Endodermal cell (in vitro differentiated cells): ENCODE results near the gene MYL2. TPM values are rescaled to one million over a fixed set of nuclear protein-coding genes. Genes with fewer than 3 reads are reported as not detected.
A peak's percentile ranks its signal among the peaks of the same experiment; 100 is the strongest.

Source experiments
- DNase-seq: peaks from one replicate; pipeline ENCODE4 v3.0.0-alpha.2; 2017
- H3K27ac ChIP-seq: 2 replicates; pipeline ENCODE4 v1.5.1; 2013; ENCODE audit warnings: mild to moderate bottlenecking, low read depth, low read length, moderate library complexity
- H3K27me3 ChIP-seq: 2 replicates; pipeline ENCODE4 v1.6.1; 2013; ENCODE audit warnings: mild to moderate bottlenecking, low read length, moderate library complexity; ENCODE audit not compliant: insufficient read depth, control insufficient read depth, poor library complexity, severe bottlenecking
- H3K36me3 ChIP-seq: 2 replicates; pipeline ENCODE4 v1.7.0; 2013; ENCODE audit warnings: mild to moderate bottlenecking, low read length, moderate library complexity; ENCODE audit not compliant: control insufficient read depth, insufficient read depth
- H3K4me1 ChIP-seq: one replicate; pipeline ENCODE4 v1.7.0; 2013; ENCODE audit warnings: low read length; ENCODE audit not compliant: control insufficient read depth, insufficient read depth
- H3K4me3 ChIP-seq: 2 replicates; pipeline ENCODE4 v1.5.1; 2013; ENCODE audit warnings: mild to moderate bottlenecking, low read length, moderate library complexity
- H3K9ac ChIP-seq: 2 replicates; pipeline ENCODE4 v1.6.1; 2013; ENCODE audit warnings: mild to moderate bottlenecking, low read length, moderate library complexity; ENCODE audit not compliant: poor library complexity, severe bottlenecking; ENCODE audit errors: extremely low read depth
- H3K9me3 ChIP-seq: 2 replicates; pipeline ENCODE4 v1.6.1; 2013; ENCODE audit warnings: mild to moderate bottlenecking, low read length, moderate library complexity; ENCODE audit not compliant: control insufficient read depth
- H3K27ac Mint-ChIP-seq: 2 replicates; pipeline ENCODE4 v1.8.0; 2020; ENCODE audit warnings: mixed read lengths
- H3K27me3 Mint-ChIP-seq: 2 replicates; pipeline ENCODE4 v1.8.0; 2021; ENCODE audit warnings: mild to moderate bottlenecking, mixed read lengths; ENCODE audit not compliant: insufficient read depth
- H3K36me3 Mint-ChIP-seq: 2 replicates; pipeline ENCODE4 v1.8.0; 2020; ENCODE audit warnings: low read depth, mixed read lengths
- H3K4me1 Mint-ChIP-seq: 2 replicates; pipeline ENCODE4 v1.8.0; 2020; ENCODE audit warnings: mixed read lengths
- H3K4me3 Mint-ChIP-seq: 2 replicates; pipeline ENCODE4 v1.8.0; 2020; ENCODE audit warnings: mild to moderate bottlenecking, moderate library complexity, mixed read lengths
- H3K9me3 Mint-ChIP-seq: 2 replicates; pipeline ENCODE4 v1.8.0; 2020; ENCODE audit warnings: mild to moderate bottlenecking, mixed read lengths
- WGBS, 2 experiments: methylation state at CpG; one replicate each; pipeline versions ENCODE4 v1.1.5 to v1.1.7; 2013; ENCODE audit warnings: missing lambda C conversion rate in 2 of 2, mixed read lengths in 1 of 2; ENCODE audit not compliant: insufficient coverage in 1 of 2, insufficient read length in 1 of 2; 5-methylcytosine and 5-hydroxymethylcytosine counted together
- total RNA-seq, 2 donors: library from RNA; stranded (reverse); fragmentation: NEBNext Ultra II Directional in 1 of 2; extraction: Animal tissue kit (Norgen Biotek cat#: 25700) in 1 of 2; gene quantifications; 2 replicates in 1 of 2; 3 replicates in 1 of 2; pipeline ENCODE4 v1.2.1, GENCODE V29; 2021
- TF ChIP-seq, protein P1 (sequence below): fragments of 200-600 bp; sonication (generic); conservative IDR thresholded peaks from 2 replicates; pipeline ENCODE4 v1.5.0; 2021; ENCODE audit warnings: antibody characterized with exemption, mild to moderate bottlenecking

Gene MYL2
- total RNA-seq, 2 donors from 2014 or later, result 0.89 TPM; not detected in 1

DNA sequence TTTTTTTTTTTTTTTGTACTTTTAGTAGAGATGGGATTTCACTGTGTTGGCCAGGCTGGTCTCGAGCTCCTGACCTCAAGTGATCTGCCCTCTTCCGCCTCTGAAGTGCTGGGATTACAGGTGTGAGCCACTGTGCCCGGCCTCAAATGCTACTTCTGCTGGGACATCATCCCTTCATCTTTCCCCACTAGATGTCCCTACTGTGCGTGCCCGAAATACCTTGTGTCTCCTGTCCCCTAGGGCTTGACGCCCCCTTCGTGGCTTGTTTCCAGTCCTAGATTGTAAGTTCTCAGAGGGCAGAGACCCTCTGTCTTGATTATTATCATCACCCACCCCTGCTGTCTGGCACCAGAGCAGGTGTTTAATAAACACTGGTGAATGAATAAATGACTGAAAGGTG, 58.6 kb downstream of the MYL2 start:
- H3K4me1 Mint-ChIP-seq, result peaks cover 17% of the 10 kb centered on the region
- Histone ChIP-seq H3K4me1 (peaks cover 3% of the 10 kb centered on the region), H3K27ac (peak overlapping the region; percentile 56), H3K36me3 (no peaks in the 10 kb centered on the region), H3K9ac (no peak overlapping the region), H3K27me3 (no peaks in the 10 kb centered on the region), H3K9me3 (no peaks in the 10 kb centered on the region), H3K4me3 (no peak overlapping the region)
- peak; percentile 77 for DNase-seq
- TF ChIP-seq, protein P1, sequence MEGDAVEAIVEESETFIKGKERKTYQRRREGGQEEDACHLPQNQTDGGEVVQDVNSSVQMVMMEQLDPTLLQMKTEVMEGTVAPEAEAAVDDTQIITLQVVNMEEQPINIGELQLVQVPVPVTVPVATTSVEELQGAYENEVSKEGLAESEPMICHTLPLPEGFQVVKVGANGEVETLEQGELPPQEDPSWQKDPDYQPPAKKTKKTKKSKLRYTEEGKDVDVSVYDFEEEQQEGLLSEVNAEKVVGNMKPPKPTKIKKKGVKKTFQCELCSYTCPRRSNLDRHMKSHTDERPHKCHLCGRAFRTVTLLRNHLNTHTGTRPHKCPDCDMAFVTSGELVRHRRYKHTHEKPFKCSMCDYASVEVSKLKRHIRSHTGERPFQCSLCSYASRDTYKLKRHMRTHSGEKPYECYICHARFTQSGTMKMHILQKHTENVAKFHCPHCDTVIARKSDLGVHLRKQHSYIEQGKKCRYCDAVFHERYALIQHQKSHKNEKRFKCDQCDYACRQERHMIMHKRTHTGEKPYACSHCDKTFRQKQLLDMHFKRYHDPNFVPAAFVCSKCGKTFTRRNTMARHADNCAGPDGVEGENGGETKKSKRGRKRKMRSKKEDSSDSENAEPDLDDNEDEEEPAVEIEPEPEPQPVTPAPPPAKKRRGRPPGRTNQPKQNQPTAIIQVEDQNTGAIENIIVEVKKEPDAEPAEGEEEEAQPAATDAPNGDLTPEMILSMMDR, result peak; percentile 53
- peaks cover 2% of the 10 kb centered on the region for H3K36me3 Mint-ChIP-seq
- H3K27ac Mint-ChIP-seq, result peak overlapping the region; percentile 95
- H3K4me3 Mint-ChIP-seq, result peak overlapping the region; percentile 3
- peaks cover 29% of the 10 kb centered on the region for H3K9me3 Mint-ChIP-seq
- WGBS, 2 experiments, result 76 to 92% methylated on average over 5 to 7 of the region's 7 CpGs
- H3K27me3 Mint-ChIP-seq, result peaks cover 5% of the 10 kb centered on the region

Other genes with a start within 250 kb of the MYL2 start
- gene HVCN1, start 231.5 kb downstream of the MYL2 start, total RNA-seq, result 1 to 10 TPM; 8.8 to 9.5 TPM
- gene PPP1CC, start 177.7 kb downstream of the MYL2 start, total RNA-seq, result 100 to 1,000 TPM; 179 to 201 TPM
- 1 to 10 TPM in 1 of 2 donors, under 1 TPM in 1; 0.95 to 3.1 TPM for gene CCDC63, start 73.6 kb downstream of the MYL2 start, total RNA-seq
- 10 to 100 TPM in 1 of 2 donors, 1 to 10 TPM in 1; 9.7 to 12.3 TPM for gene CUX2, start 113.6 kb upstream of the MYL2 start, total RNA-seq